Ecto neural progenitor cell (in vitro differentiated cells): ENCODE results near the gene MYOM1.

Experiments
- DNase-seq: peaks from one replicate; pipeline ENCODE4 v3.0.0-alpha.2; 2018; ENCODE audit warnings: low spot score

Gene MYOM1

DNA sequence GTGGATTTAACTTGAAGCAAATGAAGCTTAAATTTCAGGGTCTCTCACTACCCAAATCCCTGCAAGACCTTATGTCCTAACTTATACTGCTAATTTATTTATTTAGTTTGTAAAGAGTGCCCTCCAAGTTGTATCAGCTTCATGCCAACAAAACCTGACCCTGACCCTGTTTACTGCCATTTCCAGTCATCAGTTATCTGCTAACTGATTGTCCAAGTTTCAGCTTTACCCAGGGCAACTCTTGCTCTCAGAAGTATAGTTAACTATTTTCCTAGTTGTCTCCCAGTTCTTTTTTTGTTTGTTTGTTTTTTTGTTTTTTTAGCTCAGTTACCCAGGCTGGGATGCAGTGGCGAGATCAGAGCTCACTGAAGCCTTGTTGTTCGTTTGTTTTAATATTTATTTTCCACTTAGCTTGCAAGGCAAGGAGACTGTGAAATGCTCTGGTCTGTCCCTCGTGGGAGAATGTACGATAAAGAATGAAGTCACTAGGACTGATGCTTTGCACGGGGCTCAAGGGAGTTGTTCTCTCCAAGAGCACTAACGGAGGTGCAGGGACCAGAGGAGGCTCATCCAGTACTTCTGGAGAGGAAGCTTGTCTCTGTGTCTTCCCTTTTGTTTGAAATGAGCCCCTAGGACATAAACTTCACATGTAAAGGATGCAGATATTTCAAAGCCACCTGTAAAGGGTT is 35.3 kb downstream of the MYOM1 start:
- no peak for DNase-seq

DNA sequence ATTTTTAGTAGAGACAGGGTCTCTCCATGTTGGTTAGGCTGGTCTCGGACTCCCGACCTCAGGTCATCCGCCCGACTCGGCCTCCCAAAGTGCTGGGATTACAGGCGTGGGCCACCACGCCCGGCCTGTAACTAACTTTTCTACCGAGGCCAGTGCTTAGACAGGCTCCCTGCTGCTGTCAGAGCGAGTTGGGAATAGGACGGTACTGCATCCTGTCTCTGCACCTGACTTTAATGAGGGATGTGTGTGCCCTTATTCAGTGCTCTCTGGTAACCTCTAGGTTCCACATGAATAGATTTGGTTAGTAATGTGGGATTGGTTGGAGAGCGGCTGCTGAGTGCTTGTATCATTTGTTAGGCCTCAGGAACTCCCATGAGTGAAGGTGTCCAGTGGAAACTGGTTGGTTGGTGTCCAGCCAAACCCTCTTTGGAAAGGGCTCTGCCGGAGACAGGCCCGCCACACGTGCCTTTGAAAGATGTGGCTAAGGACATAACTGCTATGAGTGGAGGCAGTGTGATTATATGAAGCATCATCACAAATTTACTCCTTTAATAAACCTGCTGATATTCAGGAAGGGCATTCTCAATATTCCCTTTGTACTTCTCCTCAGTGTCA is 36.6 kb downstream of the MYOM1 start:
- no peak for DNase-seq

DNA sequence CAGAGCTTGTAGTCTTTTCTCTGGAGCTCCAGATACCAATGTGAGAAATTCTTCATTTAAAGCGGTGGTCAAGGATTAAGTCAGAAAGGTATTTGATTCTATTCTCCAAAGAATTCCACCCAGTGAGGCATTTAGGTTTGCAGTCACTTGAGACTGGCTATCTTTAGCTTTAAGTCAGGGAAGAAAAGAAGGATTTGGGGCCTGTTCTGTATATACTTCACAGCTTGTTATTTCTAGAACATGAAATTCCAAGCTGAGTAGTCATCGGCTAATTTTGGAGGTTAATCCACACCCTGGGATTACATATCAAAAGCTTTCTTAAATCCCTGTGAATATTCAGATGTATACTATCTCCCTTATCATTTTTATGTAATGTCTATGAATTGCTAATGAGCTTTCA is 39.4 kb downstream of the MYOM1 start:
- no peak for DNase-seq

DNA sequence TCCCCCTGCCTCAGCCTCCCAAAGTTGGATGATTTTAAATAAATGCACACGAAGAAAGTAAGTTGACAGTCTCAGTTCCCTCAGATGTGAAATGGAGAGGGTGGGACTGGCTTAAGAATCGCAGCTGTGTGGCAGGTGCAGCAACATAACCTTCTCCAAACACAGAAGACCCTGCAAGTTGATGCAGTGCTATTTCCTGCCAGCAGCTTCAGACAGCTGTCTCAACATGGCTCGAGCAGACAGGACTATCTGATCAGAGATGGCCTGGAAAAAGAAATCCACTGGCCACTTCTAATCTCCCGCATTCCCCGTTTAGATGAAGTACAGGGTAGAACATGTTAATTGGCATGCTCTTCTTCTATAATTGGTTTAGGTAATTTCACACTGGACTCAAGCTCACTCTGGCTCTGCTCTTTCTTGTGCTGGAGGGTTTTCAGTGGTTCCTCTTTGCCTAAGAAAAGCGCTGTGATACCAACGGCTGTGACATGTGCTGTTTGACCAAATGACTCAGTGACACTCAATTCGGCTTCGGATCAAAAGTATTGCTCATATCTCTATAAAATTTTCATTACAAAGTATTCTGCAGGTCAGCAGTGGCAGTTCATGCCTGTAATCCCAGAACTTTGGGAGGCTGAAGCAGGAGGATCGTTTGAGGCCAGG is 40.2 kb downstream of the MYOM1 start:
- DNase-seq = no peak

DNA sequence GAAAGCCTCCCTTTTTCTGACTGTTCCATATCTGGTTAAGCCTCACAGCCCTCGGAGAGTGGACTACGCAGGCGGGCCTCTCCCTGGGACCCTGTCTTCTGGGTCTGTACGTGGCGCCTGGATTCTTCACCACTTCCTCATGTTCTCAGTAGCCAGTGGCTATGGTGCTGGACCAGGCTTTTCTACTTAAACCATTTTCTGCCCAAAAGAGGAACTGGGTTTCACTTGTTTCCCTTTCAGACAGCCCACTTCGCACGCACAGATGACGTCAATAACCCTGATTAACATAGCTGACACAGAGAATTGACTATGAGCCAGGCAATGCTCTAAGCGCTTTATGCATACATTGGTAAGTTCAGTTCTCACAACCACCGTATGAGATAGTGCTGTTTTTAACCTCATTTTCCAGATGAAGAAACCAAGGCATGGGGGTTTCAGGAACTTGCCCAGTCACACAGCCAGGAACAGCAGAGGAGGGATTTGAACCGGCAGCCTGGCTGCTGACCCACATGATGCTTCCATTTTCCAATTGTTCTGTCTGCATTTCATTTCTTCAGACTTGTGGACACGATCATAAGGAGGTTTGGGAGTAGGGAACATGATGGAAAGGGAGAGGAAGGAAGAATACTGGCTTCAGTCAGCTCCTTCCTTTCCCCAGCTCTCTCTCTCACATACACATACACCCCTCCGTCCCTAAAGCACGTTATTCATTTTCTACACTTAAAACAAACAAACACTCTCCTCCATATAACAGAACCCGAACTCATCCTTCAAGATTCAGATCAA is 41.7 kb downstream of the MYOM1 start:
- DNase-seq = no peak

DNA sequence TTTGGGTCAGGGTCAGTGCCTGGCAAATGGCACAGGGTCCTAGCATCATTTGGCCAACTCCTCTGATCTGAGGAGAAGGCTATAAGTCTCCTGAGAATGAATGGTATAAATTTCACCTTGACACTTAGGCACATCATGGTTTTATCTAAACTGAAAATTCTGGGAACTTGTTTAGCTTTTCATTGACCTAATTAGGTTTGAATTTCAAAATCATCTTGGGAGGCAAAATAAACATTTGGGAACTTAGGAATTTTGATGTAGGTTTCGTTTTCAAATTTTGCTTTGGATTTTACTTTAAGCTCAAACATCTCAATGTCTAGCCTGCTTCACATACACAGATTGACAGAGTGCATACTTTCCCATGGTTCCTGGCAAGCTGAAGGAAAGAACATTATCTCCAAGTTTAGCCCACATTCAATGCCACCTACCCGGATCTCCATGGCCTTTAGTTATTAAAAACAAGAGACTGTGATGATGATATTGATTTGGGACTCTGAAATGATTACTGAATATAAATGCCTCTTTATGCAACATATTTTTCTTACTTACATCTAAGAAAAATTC is 44.5 kb downstream of the MYOM1 start:
- no peak for DNase-seq

- DNase-seq = no peak
These were observed 47.7 kb downstream of the MYOM1 start for GRCh38 chr18:3172097-3172496.

DNA sequence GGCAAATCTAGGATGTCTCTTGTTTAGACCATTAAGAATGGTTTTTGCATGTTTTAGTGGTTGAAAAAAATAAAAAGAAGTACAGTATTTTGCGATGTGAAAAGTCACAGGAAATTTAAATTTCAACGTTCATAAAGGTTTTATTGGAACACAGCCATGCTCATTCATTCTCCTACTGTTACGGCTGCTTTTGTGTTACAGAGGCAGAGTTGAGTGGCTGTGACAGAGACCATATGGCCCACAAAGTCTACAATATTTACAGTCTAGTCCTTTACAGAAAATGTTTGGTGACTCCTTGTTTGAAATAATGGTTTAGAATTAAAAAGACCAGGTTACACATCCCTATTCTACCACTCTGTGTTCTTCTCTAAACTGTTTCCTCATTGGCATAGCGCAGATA is 48.1 kb downstream of the MYOM1 start:
- no peak for DNase-seq

GRCh38 chr18:3170441-3171161 is 49.2 kb downstream of the MYOM1 start:
- DNase-seq = no peak

DNA sequence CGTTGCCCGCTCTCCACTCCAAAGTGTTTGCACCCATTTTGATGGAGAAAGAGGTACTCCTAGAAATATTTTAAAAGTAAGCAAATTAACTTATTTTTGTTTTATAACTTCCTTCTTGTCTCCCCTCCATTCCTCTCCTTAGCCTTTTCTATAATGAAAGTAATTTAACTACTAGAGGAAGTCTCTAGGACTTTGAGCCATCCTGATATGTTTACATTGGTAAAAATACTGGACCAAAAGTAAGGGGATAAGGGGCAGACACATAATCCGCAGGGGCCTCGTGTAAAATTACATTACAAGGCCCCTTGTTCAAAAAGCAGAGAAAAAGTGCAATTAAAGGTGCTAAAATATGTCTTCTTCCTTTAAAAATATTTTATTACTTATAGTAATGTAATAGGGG is 55.4 kb downstream of the MYOM1 start:
- DNase-seq = no peak

DNA sequence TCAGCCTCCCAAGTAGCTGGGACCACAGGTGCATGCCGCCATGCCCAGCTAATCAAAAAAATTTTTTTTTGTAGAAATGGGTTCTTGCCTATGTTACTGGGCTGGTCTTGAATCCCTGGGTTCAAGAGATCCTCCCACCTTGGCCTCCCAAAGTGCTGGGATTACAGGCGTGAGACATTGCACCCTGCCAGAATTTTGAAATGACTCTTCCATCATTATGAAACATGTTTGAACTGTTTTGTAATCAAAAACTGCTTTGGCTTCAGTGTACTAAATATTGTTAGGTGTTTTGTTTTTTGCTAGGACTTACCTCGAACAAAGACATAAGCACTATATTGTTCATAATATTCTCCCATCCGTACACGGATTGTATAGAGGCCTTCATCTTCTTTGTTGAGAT is 55.8 kb downstream of the MYOM1 start:
- DNase-seq = no peak

GRCh38 chr18:3162181-3162580 is 57.6 kb downstream of the MYOM1 start:
- no peak for DNase-seq

- no peak for DNase-seq
These were observed 59.9 kb downstream of the MYOM1 start for GRCh38 chr18:3159830-3160229.

DNA sequence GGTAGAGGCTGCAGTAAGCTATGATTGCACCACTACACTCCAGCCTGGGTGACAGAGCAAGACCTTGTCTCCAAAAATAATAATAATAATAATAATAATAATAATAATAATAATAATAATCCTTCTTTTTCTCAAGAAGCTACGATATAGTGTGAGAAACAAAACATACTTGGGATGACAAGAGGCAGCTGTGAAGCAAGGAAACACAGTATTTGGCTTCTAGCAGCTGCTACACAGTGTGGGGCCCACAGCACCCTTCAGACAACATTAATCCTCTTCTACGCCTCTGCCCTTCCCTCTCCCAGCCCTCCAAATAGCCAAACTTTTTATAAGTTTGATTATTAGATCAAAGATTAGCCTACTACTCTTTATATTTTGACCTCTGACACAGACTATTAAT is 62.2 kb downstream of the MYOM1 start:
- DNase-seq = no peak

DNA sequence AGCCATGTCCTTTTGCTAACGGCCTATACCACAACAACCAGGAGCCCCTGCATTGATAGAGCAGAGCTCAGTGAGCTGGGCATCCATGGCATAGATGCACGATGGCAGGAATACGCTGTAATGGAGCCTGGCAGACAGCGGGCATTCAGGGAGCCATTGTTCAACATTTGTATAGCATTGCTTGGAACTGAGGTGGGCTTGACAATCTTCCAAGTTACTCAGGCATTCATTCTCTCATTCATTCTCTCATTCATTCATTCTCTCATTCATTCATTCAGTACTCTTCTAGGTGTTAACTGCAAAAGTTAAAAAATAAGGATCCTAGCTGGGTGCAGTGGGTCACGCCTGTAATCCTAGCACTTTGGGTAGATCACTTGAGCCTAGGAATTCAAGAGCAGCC is 62.7 kb downstream of the MYOM1 start:
- no peak for DNase-seq

GRCh38 chr18:3156325-3156640 is 63.5 kb downstream of the MYOM1 start:
- no peak for DNase-seq

- DNase-seq = no peak
These were observed 65.6 kb downstream of the MYOM1 start for GRCh38 chr18:3154214-3154613.

- DNase-seq = no peak
These were observed 66.6 kb downstream of the MYOM1 start for GRCh38 chr18:3153107-3153704.

DNA sequence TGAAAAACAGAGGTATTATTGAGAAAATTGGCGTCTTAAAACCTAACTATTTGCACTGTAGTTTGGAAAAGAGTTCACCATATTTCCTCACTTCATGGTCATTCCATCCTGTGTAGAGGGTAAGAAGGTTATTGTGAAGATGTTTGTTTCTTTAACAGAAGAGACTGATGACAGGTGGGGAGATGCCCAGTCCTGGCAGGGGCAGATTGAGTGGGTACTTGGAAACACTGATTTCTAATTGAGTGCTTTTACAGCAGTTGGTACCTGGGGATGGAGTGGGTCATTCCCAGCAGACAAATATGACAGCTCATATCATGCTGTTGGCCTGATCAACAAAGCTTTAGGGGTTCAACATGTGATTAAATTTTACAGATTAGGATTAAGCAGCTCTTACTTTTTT is 67.5 kb downstream of the MYOM1 start:
- no peak for DNase-seq

- DNase-seq = no peak
These were observed 68.1 kb downstream of the MYOM1 start for GRCh38 chr18:3151399-3152264.

DNA sequence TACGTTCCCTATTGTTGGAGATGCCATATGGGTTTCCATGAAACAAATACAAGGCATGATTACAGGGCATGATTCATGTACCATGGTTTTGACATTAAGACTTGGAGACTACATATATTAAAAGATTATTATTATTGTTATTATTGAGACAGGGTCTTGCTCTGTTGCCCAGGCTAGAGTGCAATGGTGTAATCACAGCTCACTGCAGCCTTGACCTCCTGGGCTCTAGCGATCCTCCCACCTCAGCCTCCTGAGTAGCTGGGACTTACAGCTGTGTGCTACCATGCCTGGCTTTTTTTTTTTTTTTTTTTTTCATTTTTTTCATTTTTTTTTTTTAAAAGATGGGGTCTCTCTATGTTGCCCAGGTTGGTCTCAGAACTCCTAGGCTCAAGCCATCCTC is 69.1 kb downstream of the MYOM1 start:
- no peak for DNase-seq
